Neural cell (in vitro differentiated cells): ENCODE measurements around the gene NCOA4. TPM values are rescaled to one million over a fixed set of nuclear protein-coding genes. Genes with fewer than 3 reads are reported as not detected.

Source experiments
- H2AFZ ChIP-seq: fragments of 200-600, 300-800 bp; sonication (generic), shearing (Covaris generic); 2 replicates; pipeline ENCODE4 v1.6.0; 2014; ENCODE audit warnings: low read depth, mild to moderate bottlenecking, antibody characterized with exemption, low read length, moderate library complexity
- H3F3A ChIP-seq: fragments of 200-600 bp; shearing (Covaris generic); 2 replicates; pipeline ENCODE4 v1.6.1; 2016; ENCODE audit warnings: mild to moderate bottlenecking, moderate library complexity, mixed read lengths, antibody characterized with exemption, low read length; ENCODE audit not compliant: insufficient read depth, poor library complexity, severe bottlenecking
- H3K27ac ChIP-seq: fragments of 200-600, 300-800 bp; sonication (generic), shearing (Covaris generic); 2 replicates; pipeline ENCODE4 v1.5.1; 2014; ENCODE audit warnings: mild to moderate bottlenecking, low read length, moderate library complexity
- H3K27me3 ChIP-seq: fragments of 300-800, 200-600 bp; sonication (generic), shearing (Covaris generic); 2 replicates; pipeline ENCODE4 v1.6.0; 2014; ENCODE audit warnings: mild to moderate bottlenecking, low read depth, low read length, moderate library complexity; ENCODE audit not compliant: insufficient read depth
- H3K36me3 ChIP-seq: fragments of 300-800, 200-600 bp; sonication (generic), shearing (Covaris generic); 2 replicates; pipeline ENCODE4 v1.5.1; 2014; ENCODE audit warnings: mild to moderate bottlenecking, antibody characterized with exemption, low read length, moderate library complexity; ENCODE audit not compliant: insufficient read depth
- H3K4me2 ChIP-seq: fragments of 300-800, 200-600 bp; sonication (generic), shearing (Covaris generic); 2 replicates; pipeline ENCODE4 v1.6.0; 2014; ENCODE audit warnings: mild to moderate bottlenecking, low read length
- H3K4me3 ChIP-seq: fragments of 300-800, 200-600 bp; sonication (generic), shearing (Covaris generic); 2 replicates; pipeline ENCODE4 v1.5.1; 2014; ENCODE audit warnings: mild to moderate bottlenecking, low read length, moderate library complexity
- H3K79me2 ChIP-seq: fragments of 200-600 bp; shearing (Covaris generic); replicated peaks from 2 replicates; pipeline ENCODE4 v1.6.0; 2014; ENCODE audit warnings: mild to moderate bottlenecking, low read length, moderate library complexity; ENCODE audit not compliant: insufficient read depth
- H3K9ac ChIP-seq: fragments of 300-800, 200-600 bp; sonication (generic), shearing (Covaris generic); 2 replicates; pipeline ENCODE4 v1.6.1; 2016; ENCODE audit warnings: mild to moderate bottlenecking, low read length, mixed read lengths
- H3K9me2 ChIP-seq: fragments of 200-600 bp; shearing (Covaris generic); 2 replicates; pipeline ENCODE4 v1.6.1; 2016; ENCODE audit warnings: mild to moderate bottlenecking, low read length, mixed read lengths; ENCODE audit not compliant: insufficient read depth
- H3K9me3 ChIP-seq: fragments of 200-600, 300-800 bp; sonication (generic), shearing (Covaris generic); 2 replicates; pipeline ENCODE4 v1.6.1; 2016; ENCODE audit warnings: mild to moderate bottlenecking, mixed run types, low read length, moderate library complexity, mixed read lengths
- H4K20me1 ChIP-seq: fragments of 200-600 bp; shearing (Covaris generic); 2 replicates; pipeline ENCODE4 v1.6.1; 2016; ENCODE audit warnings: mild to moderate bottlenecking, mixed run types; ENCODE audit not compliant: insufficient read depth
- EP300 ChIP-seq: fragments of 450-650 bp; conservative IDR thresholded peaks from 2 replicates; pipeline ENCODE4 v1.6.1; 2014; ENCODE audit warnings: antibody characterized with exemption, mild to moderate bottlenecking, moderate library complexity; ENCODE audit not compliant: poor library complexity, severe bottlenecking
- EZH2 ChIP-seq: fragments of 200-600, 300-800 bp; shearing (Covaris generic), sonication (generic); IDR thresholded peaks from 2 replicates; pipeline ENCODE4 v1.6.1; 2014; ENCODE audit warnings: antibody characterized with exemption, low read length, borderline replicate concordance, mild to moderate bottlenecking; ENCODE audit not compliant: insufficient read depth, poor library complexity, severe bottlenecking
- MXI1 ChIP-seq: fragments of 450-650 bp; conservative IDR thresholded peaks from 2 replicates; pipeline ENCODE4 v1.6.1; 2014; ENCODE audit warnings: antibody characterized with exemption, mild to moderate bottlenecking; ENCODE audit not compliant: poor library complexity, severe bottlenecking
- POLR2AphosphoS5 ChIP-seq: IDR thresholded peaks from 2 replicates; pipeline ENCODE4 v1.6.1; 2012
- RAD21 ChIP-seq: fragments of 450-650 bp; conservative IDR thresholded peaks from 2 replicates; pipeline ENCODE4 v1.6.1; 2014; ENCODE audit warnings: antibody characterized with exemption, mild to moderate bottlenecking, moderate library complexity
- SMC3 ChIP-seq: fragments of 450-650 bp; conservative IDR thresholded peaks from 2 replicates; pipeline ENCODE4 v1.6.1; 2014; ENCODE audit warnings: antibody characterized with exemption, mild to moderate bottlenecking, moderate library complexity; ENCODE audit not compliant: poor library complexity
- TAF1 ChIP-seq: IDR thresholded peaks from 2 replicates; pipeline ENCODE4 v1.6.1; 2012; ENCODE audit warnings: low read depth
- polyA plus RNA-seq: library from polyadenylated mRNA; depleted of rRNA; stranded (reverse); fragments of >200 nt; gene quantifications from 2 replicates; pipeline ENCODE4 v1.2.3, GENCODE V29; 2014
- TF ChIP-seq, protein P1 (sequence below): IDR thresholded peaks from 2 replicates; pipeline ENCODE4 v1.6.1; 2012; ENCODE audit warnings: borderline replicate concordance
- TF ChIP-seq, protein P2 (sequence below): fragments of 450-650 bp; IDR thresholded peaks from 2 replicates; pipeline ENCODE4 v1.5.1; 2014; ENCODE audit warnings: antibody characterized with exemption, mild to moderate bottlenecking, moderate library complexity; ENCODE audit not compliant: poor library complexity, severe bottlenecking

Gene NCOA4
- polyA plus RNA-seq, 1 donor from 2014 or later: 131 TPM

DNA sequence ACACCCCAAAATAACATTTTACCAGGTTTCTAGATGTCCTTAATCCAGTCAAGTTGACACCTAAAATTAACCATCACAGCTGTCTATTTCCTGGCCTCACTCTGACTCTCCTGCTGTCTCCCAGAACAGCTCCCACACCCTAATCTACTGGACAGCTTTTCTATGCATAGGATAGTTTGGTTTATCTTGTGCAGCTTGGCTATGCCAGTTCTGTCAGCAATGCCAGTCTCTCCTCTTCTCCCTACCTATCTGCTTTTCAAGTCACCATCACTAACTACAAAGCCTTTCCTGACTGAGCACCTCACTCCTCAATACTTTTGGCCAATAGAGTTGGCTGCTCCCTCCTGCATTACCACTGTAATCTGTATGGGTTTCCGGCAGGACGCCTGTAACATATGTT is 5.0 kb downstream of the NCOA4 start:
- no peaks in the 10 kb centered on the region for H4K20me1 ChIP-seq
- no peaks in the 10 kb centered on the region for H3K9me2 ChIP-seq
- no peak overlapping the region for H3K4me2 ChIP-seq
- peaks cover 72% of the 10 kb centered on the region for H3K79me2 ChIP-seq
- no peak overlapping the region for H2AFZ ChIP-seq
- H3K9me3 ChIP-seq: no peaks in the 10 kb centered on the region
- no peak for TF ChIP-seq EZH2
- TF ChIP-seq MXI1: no peak
- no peak for TF ChIP-seq EP300
- TF ChIP-seq, protein P1, sequence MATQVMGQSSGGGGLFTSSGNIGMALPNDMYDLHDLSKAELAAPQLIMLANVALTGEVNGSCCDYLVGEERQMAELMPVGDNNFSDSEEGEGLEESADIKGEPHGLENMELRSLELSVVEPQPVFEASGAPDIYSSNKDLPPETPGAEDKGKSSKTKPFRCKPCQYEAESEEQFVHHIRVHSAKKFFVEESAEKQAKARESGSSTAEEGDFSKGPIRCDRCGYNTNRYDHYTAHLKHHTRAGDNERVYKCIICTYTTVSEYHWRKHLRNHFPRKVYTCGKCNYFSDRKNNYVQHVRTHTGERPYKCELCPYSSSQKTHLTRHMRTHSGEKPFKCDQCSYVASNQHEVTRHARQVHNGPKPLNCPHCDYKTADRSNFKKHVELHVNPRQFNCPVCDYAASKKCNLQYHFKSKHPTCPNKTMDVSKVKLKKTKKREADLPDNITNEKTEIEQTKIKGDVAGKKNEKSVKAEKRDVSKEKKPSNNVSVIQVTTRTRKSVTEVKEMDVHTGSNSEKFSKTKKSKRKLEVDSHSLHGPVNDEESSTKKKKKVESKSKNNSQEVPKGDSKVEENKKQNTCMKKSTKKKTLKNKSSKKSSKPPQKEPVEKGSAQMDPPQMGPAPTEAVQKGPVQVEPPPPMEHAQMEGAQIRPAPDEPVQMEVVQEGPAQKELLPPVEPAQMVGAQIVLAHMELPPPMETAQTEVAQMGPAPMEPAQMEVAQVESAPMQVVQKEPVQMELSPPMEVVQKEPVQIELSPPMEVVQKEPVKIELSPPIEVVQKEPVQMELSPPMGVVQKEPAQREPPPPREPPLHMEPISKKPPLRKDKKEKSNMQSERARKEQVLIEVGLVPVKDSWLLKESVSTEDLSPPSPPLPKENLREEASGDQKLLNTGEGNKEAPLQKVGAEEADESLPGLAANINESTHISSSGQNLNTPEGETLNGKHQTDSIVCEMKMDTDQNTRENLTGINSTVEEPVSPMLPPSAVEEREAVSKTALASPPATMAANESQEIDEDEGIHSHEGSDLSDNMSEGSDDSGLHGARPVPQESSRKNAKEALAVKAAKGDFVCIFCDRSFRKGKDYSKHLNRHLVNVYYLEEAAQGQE: no peak
- TF ChIP-seq, protein P2, sequence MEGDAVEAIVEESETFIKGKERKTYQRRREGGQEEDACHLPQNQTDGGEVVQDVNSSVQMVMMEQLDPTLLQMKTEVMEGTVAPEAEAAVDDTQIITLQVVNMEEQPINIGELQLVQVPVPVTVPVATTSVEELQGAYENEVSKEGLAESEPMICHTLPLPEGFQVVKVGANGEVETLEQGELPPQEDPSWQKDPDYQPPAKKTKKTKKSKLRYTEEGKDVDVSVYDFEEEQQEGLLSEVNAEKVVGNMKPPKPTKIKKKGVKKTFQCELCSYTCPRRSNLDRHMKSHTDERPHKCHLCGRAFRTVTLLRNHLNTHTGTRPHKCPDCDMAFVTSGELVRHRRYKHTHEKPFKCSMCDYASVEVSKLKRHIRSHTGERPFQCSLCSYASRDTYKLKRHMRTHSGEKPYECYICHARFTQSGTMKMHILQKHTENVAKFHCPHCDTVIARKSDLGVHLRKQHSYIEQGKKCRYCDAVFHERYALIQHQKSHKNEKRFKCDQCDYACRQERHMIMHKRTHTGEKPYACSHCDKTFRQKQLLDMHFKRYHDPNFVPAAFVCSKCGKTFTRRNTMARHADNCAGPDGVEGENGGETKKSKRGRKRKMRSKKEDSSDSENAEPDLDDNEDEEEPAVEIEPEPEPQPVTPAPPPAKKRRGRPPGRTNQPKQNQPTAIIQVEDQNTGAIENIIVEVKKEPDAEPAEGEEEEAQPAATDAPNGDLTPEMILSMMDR: no peak
- TF ChIP-seq SMC3: no peak
- no peak for TF ChIP-seq RAD21
- no peak for TF ChIP-seq POLR2AphosphoS5
- no peak for TF ChIP-seq TAF1
- no peak overlapping the region for H3K4me3 ChIP-seq
- no peaks in the 10 kb centered on the region for H3K36me3 ChIP-seq
- no peak overlapping the region for H3K27ac ChIP-seq
- H3K27me3 ChIP-seq: no peaks in the 10 kb centered on the region
- no peak overlapping the region for H3K9ac ChIP-seq
- no peaks in the 10 kb centered on the region for H3F3A ChIP-seq

DNA sequence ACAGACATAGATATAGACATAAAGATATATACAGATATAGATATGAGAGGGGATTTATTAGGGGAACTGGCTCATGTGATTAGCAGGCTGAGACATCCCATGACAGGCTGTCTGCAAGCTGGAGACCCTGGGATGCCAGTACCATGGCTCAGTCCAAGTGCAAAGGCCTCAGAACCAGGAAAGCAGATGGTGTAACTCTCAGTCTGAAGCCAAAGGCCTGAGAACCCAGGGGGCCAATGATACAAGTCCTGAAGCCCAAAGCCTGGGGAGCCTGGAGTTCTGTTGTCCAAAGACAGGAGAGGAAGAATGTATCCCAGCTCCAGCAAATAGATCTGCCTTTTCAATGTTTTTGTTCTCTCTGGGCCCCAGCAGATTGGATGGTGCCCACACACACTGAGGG is 5.5 kb downstream of the NCOA4 start:
- Histone ChIP-seq H4K20me1 (no peaks in the 10 kb centered on the region), H3K79me2 (peaks cover 74% of the 10 kb centered on the region), H3K4me3 (no peak overlapping the region), H2AFZ (no peak overlapping the region), H3F3A (no peaks in the 10 kb centered on the region), H3K27me3 (no peaks in the 10 kb centered on the region), H3K27ac (no peak overlapping the region), H3K9me2 (no peaks in the 10 kb centered on the region), H3K9me3 (no peaks in the 10 kb centered on the region), H3K4me2 (no peak overlapping the region), H3K36me3 (no peaks in the 10 kb centered on the region), H3K9ac (no peak overlapping the region)
- TF ChIP-seq EP300 (no peak), MXI1 (no peak), TAF1 (no peak), EZH2 (no peak), POLR2AphosphoS5 (no peak), RAD21 (no peak), SMC3 (no peak)
- TF ChIP-seq, protein P2: no peak
- TF ChIP-seq, protein P1: no peak
